ENCODE measurements around the gene PAM. TPM values are rescaled to one million over a fixed set of nuclear protein-coding genes. Genes with fewer than 3 reads are reported as not detected.

Gene PAM
- total RNA-seq, 1 experiment from 2014 or later = 142 TPM

GRCh38 chr5:102797322-102797884 lies 42.3 kb downstream of the PAM start:
- H3K27ac Mint-ChIP-seq (ENCODE audit: unreplicated experiment) = no peak overlapping the region
- CTCF ChIA-PET = no interaction called here
- no peak for TF ChIP-seq CTCF (IDR thresholded peaks at IDR 0.05; ENCODE audit: unreplicated experiment)
- H3K4me1 Mint-ChIP-seq (ENCODE audit: low read depth, unreplicated experiment) = no peaks in the 10 kb centered on the region
- DNase-seq = no peak
- BruUV-seq (replicated peaks) = no TSS peak
- H3K36me3 Mint-ChIP-seq (ENCODE audit: insufficient read depth, unreplicated experiment) = no peaks in the 10 kb centered on the region
- H3K27me3 Mint-ChIP-seq (ENCODE audit: unreplicated experiment) = no peaks in the 10 kb centered on the region
- H3K4me3 Mint-ChIP-seq (ENCODE audit: low read depth, unreplicated experiment) = no peak overlapping the region
- intact Hi-C loops (cut with micrococcal nuclease; ENCODE audit: unreplicated experiment) = no loop called here
- no peaks in the 10 kb centered on the region for H3K9me3 Mint-ChIP-seq (ENCODE audit: low read depth, unreplicated experiment)

- no peak for DNase-seq
- Mint-ChIP-seq H3K9me3 (ENCODE audit: low read depth, unreplicated experiment) (no peaks in the 10 kb centered on the region), H3K27me3 (ENCODE audit: unreplicated experiment) (no peaks in the 10 kb centered on the region), H3K27ac (ENCODE audit: unreplicated experiment) (no peak overlapping the region), H3K4me1 (ENCODE audit: low read depth, unreplicated experiment) (no peaks in the 10 kb centered on the region), H3K4me3 (ENCODE audit: low read depth, unreplicated experiment) (no peak overlapping the region), H3K36me3 (ENCODE audit: insufficient read depth, unreplicated experiment) (no peaks in the 10 kb centered on the region)
- no peak for TF ChIP-seq CTCF (IDR thresholded peaks at IDR 0.05; ENCODE audit: unreplicated experiment)
- CTCF ChIA-PET = no interaction called here
- intact Hi-C loops (cut with micrococcal nuclease; ENCODE audit: unreplicated experiment) = no loop called here
- no TSS peak for BruUV-seq (replicated peaks)
These were observed 43.1 kb downstream of the PAM start for GRCh38 chr5:102798104-102798785.

- no TSS peak for BruUV-seq (replicated peaks)
- DNase-seq = no peak
- CTCF ChIA-PET = no interaction called here
These were observed 43.9 kb downstream of the PAM start for GRCh38 chr5:102799017-102799416.

GRCh38 chr5:102800427-102800826 lies 45.3 kb downstream of the PAM start:
- no peaks in the 10 kb centered on the region for H3K36me3 Mint-ChIP-seq (ENCODE audit: insufficient read depth, unreplicated experiment)
- CTCF ChIA-PET = interaction anchor here (0.9 kb wide), 1 partner anchor 110 kb away, joined by 3 read pairs; no protein-coding TSS in a partner anchor
- H3K4me3 Mint-ChIP-seq (ENCODE audit: low read depth, unreplicated experiment) = no peak overlapping the region
- intact Hi-C loops (cut with micrococcal nuclease; ENCODE audit: unreplicated experiment) = no loop called here
- TF ChIP-seq CTCF (IDR thresholded peaks at IDR 0.05; ENCODE audit: unreplicated experiment) = no peak
- BruUV-seq (replicated peaks) = no TSS peak
- no peaks in the 10 kb centered on the region for H3K9me3 Mint-ChIP-seq (ENCODE audit: low read depth, unreplicated experiment)
- no peaks in the 10 kb centered on the region for H3K4me1 Mint-ChIP-seq (ENCODE audit: low read depth, unreplicated experiment)
- no peaks in the 10 kb centered on the region for H3K27me3 Mint-ChIP-seq (ENCODE audit: unreplicated experiment)
- no peak overlapping the region for H3K27ac Mint-ChIP-seq (ENCODE audit: unreplicated experiment)
- no peak for DNase-seq

More at GRCh38 chr5:102799017-102799416, 43.9 kb downstream of the PAM start:
- no peak overlapping the region for H3K4me3 Mint-ChIP-seq (ENCODE audit: low read depth, unreplicated experiment)
- no peak for TF ChIP-seq CTCF (IDR thresholded peaks at IDR 0.05; ENCODE audit: unreplicated experiment)
- H3K27me3 Mint-ChIP-seq (ENCODE audit: unreplicated experiment) = no peaks in the 10 kb centered on the region
- H3K27ac Mint-ChIP-seq (ENCODE audit: unreplicated experiment) = no peak overlapping the region
- no peaks in the 10 kb centered on the region for H3K36me3 Mint-ChIP-seq (ENCODE audit: insufficient read depth, unreplicated experiment)
- H3K4me1 Mint-ChIP-seq (ENCODE audit: low read depth, unreplicated experiment) = no peaks in the 10 kb centered on the region
- no peaks in the 10 kb centered on the region for H3K9me3 Mint-ChIP-seq (ENCODE audit: low read depth, unreplicated experiment)
- intact Hi-C loops (cut with micrococcal nuclease; ENCODE audit: unreplicated experiment) = no loop called here
